UCSD-AML1 (cell line): ENCODE results near the gene TMEM200A.

Source experiments
- DNase-seq: peaks from one replicate; lab custom pipeline; 2025; ENCODE audit not compliant: unreplicated experiment; lab: John Stamatoyannopoulos, UW

The TMEM200A gene

GRCh38 chr6:130485870-130486269 is 120.1 kb downstream of the TMEM200A start:
- no peak for DNase-seq

DNA sequence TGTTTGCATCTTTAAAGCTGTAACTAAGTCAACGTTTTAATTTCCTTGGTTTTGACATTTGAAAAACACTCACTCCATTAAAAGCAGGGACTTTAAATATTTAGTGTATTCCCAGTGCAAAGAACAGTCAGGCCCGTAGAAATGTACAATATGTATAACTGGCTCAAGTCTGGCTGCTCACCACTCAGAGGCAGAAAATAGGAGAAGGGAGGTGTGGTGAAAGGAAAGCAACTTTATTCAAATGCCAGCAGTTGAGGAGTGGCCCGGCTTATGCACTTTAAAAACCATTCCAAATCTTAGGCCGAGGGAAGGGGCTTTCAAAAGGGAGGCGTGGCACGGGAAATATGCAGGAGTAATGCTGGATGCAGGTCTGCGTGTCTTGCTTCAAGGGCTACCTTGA is 120.6 kb downstream of the TMEM200A start:
- DNase-seq, result no peak

GRCh38 chr6:130489514-130489913 is 123.7 kb downstream of the TMEM200A start:
- no peak for DNase-seq
